HG03280 (cell line): ENCODE measurements around the gene PSMC2.
"Not testable (repeated sequence)": the region's sequence is repeated elsewhere in the genome, so short reads cannot be mapped to it uniquely, and the experiment has no call there.

ENCODE experiments used
- ATAC-seq: cut with Tn5 transposase; IDR thresholded peaks from one replicate; pipeline ENCODE4 v1.9.1; 2021; ENCODE audit warnings: mild to moderate bottlenecking, moderate library complexity; ENCODE audit not compliant: unreplicated experiment

Gene PSMC2

DNA sequence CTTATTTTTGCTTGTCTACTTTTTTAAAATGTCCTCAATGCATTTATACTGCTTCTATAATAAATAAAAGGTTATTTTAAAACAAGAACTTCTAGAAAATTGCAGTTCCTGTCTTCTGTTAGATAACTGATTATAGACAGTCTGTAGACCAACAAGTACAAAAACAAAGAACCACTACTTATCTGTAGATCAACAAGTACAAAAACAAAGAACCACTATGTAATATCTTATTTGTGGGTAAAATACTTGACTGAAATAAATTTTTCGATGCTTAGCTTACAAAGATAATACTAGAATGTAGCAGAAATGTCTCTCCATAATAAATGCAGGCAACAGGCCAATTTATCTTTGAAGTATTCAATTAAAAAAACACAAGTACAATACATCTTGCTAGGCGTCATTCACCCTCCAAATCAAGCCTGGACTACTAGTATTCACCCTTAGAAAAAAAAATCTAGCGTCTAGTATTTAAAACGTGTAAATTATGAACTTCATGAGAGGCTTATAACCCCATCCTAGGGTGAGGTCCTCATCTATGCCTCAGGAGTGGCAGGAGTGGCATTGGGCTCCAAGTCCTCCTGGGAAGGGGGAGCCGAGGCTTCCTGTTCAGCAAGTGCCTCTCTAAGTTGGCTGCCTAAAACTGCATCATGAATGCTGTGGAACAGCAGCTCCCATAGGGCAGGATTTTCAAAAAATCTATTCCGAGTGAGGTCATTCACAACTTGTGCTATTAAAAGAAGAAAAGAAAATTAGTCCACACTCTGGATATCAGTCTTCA is 26.6 kb downstream of the PSMC2 start:
- no peak for ATAC-seq

DNA sequence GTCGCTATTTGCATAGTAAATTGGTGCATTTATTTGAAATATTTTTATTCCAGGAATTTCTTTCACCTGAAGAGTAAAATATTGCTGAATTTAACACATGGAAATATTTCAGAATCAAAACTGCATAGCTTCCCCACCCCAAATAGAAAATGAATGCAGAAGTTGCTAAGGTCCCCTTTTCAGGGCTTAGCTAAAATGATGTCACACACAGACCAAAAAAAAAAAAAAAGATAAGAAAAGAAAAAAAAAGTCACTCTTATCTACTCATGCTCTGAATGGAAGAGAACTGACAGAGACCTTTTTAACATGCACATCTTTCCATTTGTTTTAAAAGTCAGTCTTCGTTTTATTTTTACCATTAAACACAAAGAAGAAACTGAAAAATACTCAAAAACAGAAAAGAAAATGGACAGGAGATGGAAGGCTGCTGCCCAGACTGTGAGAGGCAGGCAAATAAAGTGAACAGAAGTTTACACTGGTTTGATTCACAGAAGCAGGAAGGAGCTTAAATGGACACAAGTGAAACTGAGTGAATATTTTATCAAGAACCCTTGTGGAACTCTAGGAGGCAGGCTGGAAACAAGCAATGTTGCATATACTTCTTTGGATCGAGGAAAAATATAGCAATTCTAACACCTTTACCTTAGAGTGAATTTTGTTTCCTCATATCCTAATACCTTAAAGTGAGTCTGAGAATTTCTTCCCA is 32.0 kb downstream of the PSMC2 start:
- ATAC-seq, result no peak

DNA sequence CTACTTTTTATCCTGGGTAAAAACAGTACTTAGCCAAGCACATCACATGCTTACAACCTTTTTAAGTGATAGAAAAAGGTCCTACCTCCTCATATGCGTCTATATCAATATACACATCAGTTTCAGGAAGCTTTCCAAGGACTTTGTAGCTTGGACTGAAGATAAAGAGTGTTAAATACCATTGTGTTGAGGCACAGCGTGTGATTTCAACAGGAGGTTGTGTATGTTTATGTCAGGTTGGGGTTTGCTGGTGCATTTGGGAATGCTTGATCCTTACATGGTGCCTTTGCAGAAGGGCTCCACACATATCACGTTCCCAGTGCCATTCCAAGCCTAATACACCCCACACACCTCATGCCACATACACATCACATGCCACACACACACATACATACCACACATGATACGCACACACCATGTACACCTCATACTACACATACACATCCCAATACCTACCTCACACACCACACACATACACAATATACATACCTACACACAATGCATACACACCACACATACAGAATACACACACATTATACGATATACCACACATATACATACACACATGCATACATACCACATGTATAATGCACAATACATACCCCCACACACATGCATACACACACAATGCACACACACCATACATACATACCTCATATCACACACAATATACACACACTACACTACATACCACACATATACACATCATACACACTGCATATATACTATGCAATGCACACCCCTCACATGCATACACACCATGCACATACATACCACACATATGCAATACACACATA is 33.1 kb downstream of the PSMC2 start:
- ATAC-seq, result no peak

DNA sequence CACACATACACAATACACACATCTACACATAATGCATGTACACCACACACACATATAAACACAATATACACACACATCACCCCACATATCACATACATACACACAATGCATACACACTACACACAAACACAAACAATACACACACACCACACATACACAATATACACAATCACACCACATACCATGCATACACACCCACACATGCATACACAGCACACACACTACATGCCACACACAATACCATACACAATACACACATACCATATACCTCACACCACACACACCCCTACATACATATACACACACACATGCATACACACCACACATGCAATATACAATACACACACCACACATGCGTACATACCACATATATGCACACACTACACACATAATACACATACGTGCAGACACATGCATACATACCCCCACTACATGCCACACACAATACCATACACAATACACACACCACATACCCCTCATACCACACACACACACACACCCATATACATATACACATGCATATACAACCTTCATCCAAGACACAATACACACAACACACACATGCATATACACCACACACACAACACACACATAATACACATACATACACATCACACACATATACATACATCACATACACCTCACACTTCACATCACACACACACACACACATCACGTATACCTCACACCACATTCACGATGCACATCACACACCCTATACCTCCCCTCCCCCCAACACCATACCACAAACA is 34.0 kb downstream of the PSMC2 start:
- no peak for ATAC-seq

DNA sequence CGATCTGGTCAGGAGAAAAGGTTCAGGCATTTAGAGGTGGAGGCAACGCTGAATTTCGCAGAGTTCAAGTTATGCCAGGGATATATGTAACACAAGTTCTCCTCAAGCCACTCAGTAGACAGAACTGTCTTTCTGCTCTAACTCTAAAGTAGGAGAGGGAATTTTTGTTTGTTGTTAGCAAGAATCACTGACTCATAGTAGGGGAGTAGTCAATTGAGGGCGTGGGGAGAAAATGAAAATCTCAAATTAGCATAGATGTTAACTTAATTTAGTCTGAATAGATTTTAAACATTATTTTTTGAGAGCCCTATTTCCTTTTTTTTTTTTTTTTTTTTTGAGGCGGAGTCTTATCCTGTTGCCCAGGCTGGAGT is 34.6 kb downstream of the PSMC2 start:
- no peak for ATAC-seq

DNA sequence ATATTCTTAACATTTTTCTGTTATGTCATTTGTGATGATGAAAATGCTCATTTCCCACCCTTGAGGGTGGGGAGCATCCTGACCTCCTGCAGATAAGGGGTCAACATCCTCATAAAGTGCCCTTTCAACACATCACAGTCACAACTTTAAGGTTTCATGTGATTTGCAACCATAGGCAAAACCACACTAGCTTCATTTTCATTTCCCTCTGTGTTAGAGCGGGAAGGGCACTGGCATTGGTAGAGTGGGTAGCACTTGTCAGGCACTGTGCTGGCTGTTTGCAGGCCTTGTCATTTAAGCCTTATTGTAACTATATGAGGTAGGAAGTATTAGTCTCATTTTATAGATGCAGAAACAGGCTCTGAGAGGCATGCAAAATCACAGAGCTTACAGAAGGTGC is 39.8 kb downstream of the PSMC2 start:
- no peak for ATAC-seq

DNA sequence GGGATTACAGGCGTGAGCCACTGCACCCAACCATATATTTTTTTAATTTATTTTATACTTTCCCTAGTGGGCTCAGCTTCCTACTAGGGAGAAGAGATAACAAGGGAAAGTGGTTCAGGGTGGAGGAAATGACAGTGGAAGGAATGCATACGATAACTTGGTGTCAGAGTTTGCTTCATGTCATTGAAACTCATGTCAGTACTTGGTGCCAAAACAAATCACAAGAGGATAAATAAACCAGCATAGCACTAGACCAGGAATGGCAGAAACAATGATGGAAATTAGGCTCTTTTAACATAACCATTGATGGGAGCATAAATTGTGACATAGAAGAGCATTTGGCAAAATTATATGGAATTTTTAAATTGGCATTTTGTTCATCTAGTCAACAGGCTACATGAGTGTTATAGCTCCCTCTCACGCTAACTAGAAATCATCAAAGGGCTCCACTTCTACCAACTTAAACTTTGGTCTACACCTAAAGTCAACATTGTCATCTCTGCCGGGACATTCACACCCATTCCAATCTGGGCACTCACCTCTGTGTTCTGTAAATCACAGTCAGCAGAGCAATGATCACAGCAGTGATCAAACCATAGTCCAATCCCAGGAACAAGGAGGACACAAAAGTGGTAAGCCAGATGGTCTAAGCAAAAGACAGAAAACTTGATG is 41.2 kb downstream of the PSMC2 start:
- ATAC-seq, result no peak

DNA sequence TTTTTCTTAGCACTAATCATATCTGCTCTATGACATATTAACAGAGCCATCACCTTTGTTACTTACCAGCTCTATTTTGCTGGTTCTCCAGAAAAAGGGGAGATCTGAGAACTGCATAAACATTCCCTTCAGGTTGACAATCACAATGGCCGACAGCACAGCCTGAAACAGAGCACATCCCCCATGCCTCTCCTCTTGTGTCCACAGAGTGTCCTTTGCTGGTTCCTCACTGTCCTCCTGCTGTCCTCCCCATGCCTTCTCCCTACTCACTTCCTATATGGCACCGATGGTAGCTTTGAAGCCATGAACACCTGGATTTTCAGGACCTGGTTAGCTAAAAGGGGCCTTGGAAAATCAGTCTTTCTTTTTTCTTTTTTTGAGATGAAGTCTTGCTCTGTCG is 41.8 kb downstream of the PSMC2 start:
- ATAC-seq, result no peak

DNA sequence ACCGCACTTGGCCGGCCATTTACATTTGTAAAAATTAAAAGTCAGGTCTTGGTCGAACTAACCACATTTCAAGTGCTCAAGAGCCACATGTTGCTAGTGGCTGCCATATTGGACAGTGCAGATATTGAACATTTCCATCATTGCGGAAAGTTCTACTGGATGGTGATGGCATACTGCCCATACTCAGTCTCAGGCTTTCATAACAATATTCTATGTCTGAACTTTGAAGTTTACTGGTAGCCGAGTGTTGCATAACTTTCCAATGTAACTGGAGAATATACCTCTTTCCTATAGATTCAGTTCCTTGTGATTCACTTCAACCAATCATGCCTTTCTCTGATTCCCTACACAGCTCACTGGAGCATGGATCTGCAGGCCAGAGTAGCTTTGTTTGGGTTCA is 43.7 kb downstream of the PSMC2 start:
- no peak for ATAC-seq

DNA sequence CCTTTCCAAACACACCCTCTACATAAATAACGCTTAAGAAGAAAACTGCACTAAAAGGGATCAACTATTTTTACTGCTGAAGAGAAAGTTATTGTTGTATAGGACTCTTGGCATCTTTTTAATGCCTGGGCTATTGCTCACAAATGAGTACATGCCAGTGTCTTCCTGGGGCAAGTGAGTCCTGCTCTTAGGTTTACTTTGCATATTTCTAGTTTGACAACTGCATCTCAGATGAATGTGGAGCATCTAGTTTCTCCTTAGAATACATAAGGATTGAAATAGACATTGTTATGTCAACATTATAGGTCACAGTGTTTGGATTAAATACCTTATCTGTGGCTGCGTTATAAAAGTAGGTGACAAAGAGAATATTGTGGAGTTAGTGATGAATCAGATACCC is 44.5 kb downstream of the PSMC2 start:
- no peak for ATAC-seq

DNA sequence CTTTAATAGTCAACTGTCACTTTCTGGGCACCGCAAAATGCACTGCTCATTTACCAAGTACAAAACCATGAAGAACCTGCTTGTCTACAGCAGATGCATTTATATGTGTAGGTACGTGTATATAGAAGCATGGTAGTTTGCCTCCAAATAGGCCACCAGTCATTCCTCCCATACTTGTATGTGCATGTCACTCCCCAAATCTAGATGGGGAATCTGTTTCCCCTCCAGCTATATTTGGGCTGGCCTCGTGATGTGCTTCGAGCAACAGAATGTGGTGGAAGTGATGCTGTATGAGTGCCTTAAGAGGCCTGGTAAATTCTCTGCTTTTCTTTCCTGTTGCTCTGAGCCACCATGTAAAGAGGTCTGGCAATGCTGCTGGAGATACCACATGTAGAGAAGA is 47.1 kb downstream of the PSMC2 start:
- no peak for ATAC-seq

DNA sequence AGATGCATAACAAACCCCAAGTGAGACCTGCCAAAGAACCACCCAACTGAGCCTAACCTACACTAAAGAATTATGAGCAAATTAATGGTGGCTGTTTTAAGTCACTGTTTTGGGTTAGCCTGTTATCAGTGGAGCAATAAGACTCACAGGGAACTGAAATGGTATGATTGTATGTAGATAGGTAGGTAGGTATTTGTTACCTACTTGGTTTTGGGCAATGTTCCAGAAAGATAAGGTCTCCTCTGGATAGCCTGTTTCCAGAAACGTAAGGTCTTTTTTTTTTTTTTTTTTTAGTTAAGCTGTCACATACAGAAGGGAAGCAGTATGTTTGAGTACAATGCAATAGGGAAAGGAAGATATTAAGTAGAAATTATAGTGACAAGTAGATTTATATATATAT is 47.6 kb downstream of the PSMC2 start:
- ATAC-seq, result no peak

DNA sequence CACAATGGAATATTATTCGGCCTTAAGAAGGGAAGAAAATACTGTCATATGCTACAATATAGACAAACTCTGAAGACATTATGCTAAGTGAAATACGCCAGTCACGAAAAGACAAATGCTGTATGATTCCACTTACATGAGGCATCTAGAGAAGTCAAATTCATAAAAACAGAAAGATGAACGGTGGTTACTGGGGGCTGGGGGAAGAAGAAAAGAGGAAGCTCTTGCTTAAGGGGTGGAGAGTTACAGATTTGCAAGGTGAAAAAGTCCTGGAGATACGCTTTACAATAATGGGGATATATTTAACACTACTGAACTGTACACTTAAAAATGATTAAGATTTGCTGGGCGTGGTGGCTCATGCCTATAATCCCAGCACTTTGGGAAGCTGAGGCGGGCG is 49.0 kb downstream of the PSMC2 start:
- ATAC-seq, result no peak

DNA sequence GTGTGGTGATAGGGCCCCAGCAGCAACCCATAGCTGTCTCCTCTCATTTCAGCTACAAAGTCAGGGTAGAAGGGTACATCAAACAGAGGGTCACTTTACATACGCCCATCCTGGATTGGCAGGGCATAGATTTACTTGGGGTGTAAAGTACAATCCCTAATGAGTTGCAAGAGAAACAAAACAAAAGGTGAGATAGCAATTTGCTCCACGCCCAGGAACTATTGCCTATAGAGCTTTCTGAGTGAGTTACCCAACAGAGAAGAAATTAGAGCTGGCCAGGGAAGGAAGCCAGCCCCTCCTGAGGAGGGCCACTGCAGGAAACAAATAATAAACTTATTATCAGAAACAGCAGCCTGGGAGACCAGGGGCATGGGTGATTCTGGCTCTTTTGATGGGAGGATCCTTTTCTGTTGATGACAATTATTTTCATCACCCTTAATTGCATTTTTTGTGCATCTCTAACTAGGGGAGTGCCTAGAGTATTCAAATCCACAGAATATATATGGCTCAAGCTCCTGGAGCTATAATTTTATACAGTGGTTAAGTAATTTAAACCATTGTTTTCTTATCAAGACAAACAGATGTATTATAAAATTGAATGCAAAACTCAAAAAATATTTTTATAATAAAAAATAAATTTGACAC is 51.2 kb downstream of the PSMC2 start:
- no peak for ATAC-seq

DNA sequence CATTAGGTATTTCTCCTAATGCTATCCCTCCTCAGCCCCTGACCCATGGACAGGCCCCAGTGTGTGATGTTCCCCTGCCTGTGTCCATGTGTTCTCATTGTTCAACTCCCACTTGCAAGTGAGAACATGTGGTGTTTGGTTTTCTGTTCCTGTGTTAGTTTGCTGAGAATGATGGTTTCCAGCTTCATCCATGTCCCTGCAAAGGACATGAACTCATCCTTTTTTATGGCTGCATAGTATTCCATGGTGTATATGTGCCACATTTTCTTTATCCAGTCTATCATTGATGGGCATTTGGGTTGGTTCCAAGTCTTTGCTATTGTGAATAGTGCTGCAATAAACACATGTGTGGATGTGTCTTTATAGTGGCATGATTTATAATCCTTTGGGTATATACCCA is 52.2 kb downstream of the PSMC2 start:
- not testable (repeated sequence) for ATAC-seq

DNA sequence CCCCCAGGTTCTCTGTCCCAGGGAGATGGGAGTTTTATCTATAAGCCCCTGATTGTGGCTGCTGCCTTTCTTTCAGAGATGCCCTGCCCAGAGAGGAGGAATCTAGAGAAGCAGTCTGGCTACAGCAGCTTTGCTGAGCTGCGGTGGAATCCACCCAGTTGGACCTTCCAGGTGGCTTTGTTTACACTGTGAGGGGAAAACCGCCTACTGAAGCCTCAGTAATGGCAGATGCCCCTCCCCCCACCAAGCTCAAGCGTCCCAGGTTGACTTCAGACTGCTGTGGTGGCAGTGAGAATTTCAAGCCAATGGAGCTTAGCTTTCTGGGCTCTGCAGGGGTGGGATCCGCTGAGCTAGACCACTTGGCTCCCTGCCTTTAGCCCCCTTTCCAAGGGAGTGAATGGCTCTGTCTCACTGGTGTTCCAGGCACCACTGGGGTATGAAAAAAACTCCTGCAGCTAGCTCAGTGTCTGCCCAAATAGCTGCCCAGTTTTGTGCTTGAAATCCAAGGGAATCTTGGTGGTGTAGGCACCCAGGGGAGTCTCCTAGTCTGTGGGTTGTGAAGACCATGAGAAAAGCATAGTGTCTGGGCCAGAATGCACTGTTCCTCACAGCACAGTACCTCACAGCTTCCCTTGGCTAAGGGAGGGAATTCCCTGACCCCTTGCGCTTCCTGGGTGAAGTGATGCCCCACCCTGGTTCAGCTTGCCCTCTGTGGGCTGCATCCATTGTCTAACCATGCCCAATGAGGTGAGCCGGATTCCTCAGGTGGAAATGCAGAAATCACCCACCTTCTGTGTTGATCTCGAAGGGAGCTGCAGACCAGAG is 58.6 kb downstream of the PSMC2 start:
- not testable (repeated sequence) for ATAC-seq

DNA sequence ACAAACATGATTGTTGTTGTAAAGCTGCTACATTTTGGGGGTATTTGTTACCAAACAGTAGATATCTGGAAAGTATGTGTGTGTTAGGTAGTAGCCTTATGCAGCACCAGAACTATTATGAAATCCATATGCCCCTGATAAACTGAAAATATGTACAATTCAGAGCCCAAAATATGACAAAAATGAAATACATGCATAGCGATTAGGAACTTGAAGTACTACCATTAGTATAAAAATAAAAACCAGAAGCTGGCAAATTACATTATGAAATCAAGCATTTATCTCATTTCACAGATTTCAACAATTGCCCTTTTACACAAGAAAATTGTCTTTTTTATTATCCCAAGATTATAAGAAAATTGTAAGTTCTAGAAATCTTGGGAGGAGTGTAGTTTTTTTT is 64.7 kb downstream of the PSMC2 start:
- no peak for ATAC-seq

DNA sequence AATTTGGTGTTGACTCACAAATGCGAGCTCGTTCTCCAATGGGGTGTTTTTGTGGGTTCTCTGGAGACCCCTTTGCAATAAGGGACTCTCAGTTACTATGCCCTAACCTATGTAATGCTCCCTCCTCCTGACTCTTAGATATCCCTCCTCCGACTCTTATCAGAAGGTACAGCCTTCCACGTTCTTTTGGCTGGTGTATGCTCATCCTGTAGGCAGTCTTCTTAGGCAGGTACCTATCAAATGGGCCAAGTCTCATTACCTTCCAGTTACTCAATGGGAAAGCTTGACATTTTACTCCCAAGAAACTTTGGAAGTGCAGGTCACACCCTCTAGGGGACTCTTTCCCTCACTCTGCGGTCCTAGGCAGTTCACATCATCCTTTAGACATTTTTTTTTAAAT is 66.0 kb downstream of the PSMC2 start:
- no peak for ATAC-seq

DNA sequence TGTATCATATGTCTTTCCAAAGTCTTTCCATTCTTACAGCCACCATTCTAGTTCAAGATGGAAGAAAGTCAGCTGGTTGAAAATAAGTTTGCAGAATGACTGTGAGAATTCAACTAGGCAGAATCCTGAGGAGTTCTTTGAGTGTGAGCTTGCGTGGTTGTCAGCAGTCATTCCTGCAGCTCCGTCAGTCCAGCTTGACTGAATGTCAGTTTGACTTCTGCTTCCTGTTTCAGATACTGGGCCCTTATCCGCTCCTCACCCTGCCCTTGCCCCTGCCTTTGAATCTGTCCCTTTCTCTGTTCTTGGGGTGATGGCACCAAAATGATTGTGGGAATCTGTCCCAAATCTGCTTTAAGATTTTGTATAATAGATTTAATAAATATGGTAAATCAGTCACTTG is 70.8 kb downstream of the PSMC2 start:
- ATAC-seq, result no peak
